H1 (cell line): ENCODE results near the gene SLC35B1. TPM values are rescaled to one million over a fixed set of nuclear protein-coding genes. Genes with fewer than 3 reads are reported as not detected.

ENCODE experiments used
- CTCF ChIA-PET: fragments of 300-600 bp; sonication (Branson Sonifier 250); formaldehyde crosslinking; loops from one replicate; lab custom pipeline; 2021; ENCODE audit not compliant: partially characterized antibody; lab: Charles Lee
- POLR2A ChIA-PET: fragments of 300-600 bp; sonication (Branson Sonifier 250); formaldehyde crosslinking; loops from one replicate; lab custom pipeline; 2021; ENCODE audit warnings: inconsistent platforms; ENCODE audit not compliant: partially characterized antibody; lab: Charles Lee
- DNase-seq, 2 experiments: peaks; one replicate each; pipeline versions ENCODE4 v3.0.0 to v3.0.0-alpha.2; 2010 to 2022; ENCODE audit warnings: low spot score in 2 of 2, low read depth in 1 of 2, mixed read lengths in 1 of 2
- FAIRE-seq: peaks from 2 replicates; lab custom pipeline; 2011; peaks lifted over from hg19 to GRCh38; lab: Jason Lieb, UNC
- H2AFZ ChIP-seq: 2 replicates; pipeline ENCODE4 v1.8.1; 2012; ENCODE audit warnings: low read length, inconsistent platforms
- H2AK5ac ChIP-seq: 2 replicates; pipeline ENCODE4 v1.6.1; 2013; ENCODE audit warnings: low read depth, low read length
- H2BK120ac ChIP-seq: replicated peaks from 2 replicates; pipeline ENCODE3; 2013; ENCODE audit warnings: low read depth, low read length, inconsistent platforms
- H2BK12ac ChIP-seq: 2 replicates; pipeline ENCODE4 v1.6.1; 2013; ENCODE audit warnings: low read depth, low read length
- H2BK15ac ChIP-seq: 2 replicates; pipeline ENCODE4 v1.6.1; 2013; ENCODE audit warnings: low read length
- H2BK20ac ChIP-seq: 2 replicates; pipeline ENCODE4 v1.6.1; 2013; ENCODE audit warnings: low read length
- H2BK5ac ChIP-seq: 2 replicates; pipeline ENCODE4 v1.6.1; 2013; ENCODE audit warnings: low read depth, low read length
- H3K14ac ChIP-seq: 2 replicates; pipeline ENCODE4 v1.6.1; 2013; ENCODE audit warnings: inconsistent platforms; ENCODE audit not compliant: insufficient read length
- H3K18ac ChIP-seq: 2 replicates; pipeline ENCODE4 v1.6.1; 2013; ENCODE audit warnings: low read length; ENCODE audit errors: extremely low read depth
- H3K23ac ChIP-seq: 2 replicates; pipeline ENCODE4 v1.6.1; 2013; ENCODE audit warnings: inconsistent platforms; ENCODE audit not compliant: insufficient read length
- H3K23me2 ChIP-seq: 2 replicates; pipeline ENCODE4 v1.6.1; 2013; ENCODE audit warnings: low read depth, low read length
- H3K27ac ChIP-seq: 2 replicates; pipeline ENCODE4 v1.6.1; 2011; ENCODE audit warnings: low read depth, low read length, inconsistent platforms
- H3K27me3 ChIP-seq, 4 experiments: replicated peaks in 1 of 4; 1 replicate in 1 of 4; 2 replicates in 3 of 4; pipeline versions ENCODE4 v1.6.1 to v1.8.1; 2011 to 2013; ENCODE audit warnings: low read length in 3 of 4, mild to moderate bottlenecking in 3 of 4, inconsistent platforms in 2 of 4, mixed read lengths in 2 of 4, moderate library complexity in 1 of 4; ENCODE audit not compliant: control insufficient read depth in 3 of 4, insufficient read depth in 3 of 4; ENCODE audit errors: extremely low read depth in 1 of 4
- H3K36me3 ChIP-seq, 4 experiments: 2 replicates each; pipeline versions ENCODE4 v1.6.1 to v1.8.1; 2011 to 2013; ENCODE audit warnings: mild to moderate bottlenecking in 4 of 4, low read length in 3 of 4, moderate library complexity in 2 of 4, control low read depth in 1 of 4, inconsistent platforms in 1 of 4; ENCODE audit not compliant: insufficient read depth in 4 of 4, control insufficient read depth in 2 of 4
- H3K4ac ChIP-seq: replicated peaks from 2 replicates; pipeline ENCODE3; 2013; ENCODE audit warnings: low read length, low read depth, mixed read lengths, inconsistent platforms; ENCODE audit not compliant: insufficient read length
- H3K4me1 ChIP-seq, 4 experiments: replicated peaks in 1 of 4; 1 replicate in 1 of 4; 2 replicates in 3 of 4; pipeline versions ENCODE4 v1.6.1 to v1.8.1; 2011 to 2013; ENCODE audit warnings: low read length in 3 of 4, inconsistent platforms in 2 of 4, mixed read lengths in 1 of 4; ENCODE audit not compliant: insufficient read depth in 4 of 4, control insufficient read depth in 3 of 4
- H3K4me2 ChIP-seq, 2 experiments: 2 replicates each; pipeline versions ENCODE4 v1.6.1 to v1.8.1; 2011 to 2013; ENCODE audit warnings: low read depth in 2 of 2, low read length in 2 of 2, control low read depth in 1 of 2, inconsistent platforms in 1 of 2, mild to moderate bottlenecking in 1 of 2; ENCODE audit not compliant: insufficient read depth in 1 of 2
- H3K4me3 ChIP-seq, 4 experiments: fragments of 200-600, 300-600 bp in 1 of 4; sonication (generic), shearing (Covaris generic), sonication (Bioruptor Twin) in 1 of 4; 2 replicates each; pipeline versions ENCODE4 v1.5.1 to v1.8.1; 2011 to 2016; ENCODE audit warnings: low read length in 4 of 4, low read depth in 3 of 4, control low read depth in 2 of 4, inconsistent platforms in 2 of 4, mild to moderate bottlenecking in 2 of 4, mixed read lengths in 1 of 4, moderate library complexity in 1 of 4; ENCODE audit not compliant: insufficient read depth in 2 of 4; ENCODE audit errors: extremely low read depth in 1 of 4
- H3K56ac ChIP-seq: replicated peaks from 2 replicates; pipeline ENCODE3; 2013; ENCODE audit warnings: low read depth, mild to moderate bottlenecking, mixed read lengths, low read length, inconsistent platforms; ENCODE audit not compliant: insufficient read length
- H3K79me1 ChIP-seq: 2 replicates; pipeline ENCODE4 v1.6.1; 2013; ENCODE audit warnings: low read depth, low read length, control low read depth
- H3K79me2 ChIP-seq, 2 experiments: 2 replicates each; pipeline versions ENCODE4 v1.6.1 to v1.8.1; 2012 to 2013; ENCODE audit warnings: low read length in 2 of 2, mild to moderate bottlenecking in 2 of 2, inconsistent platforms in 1 of 2; ENCODE audit not compliant: insufficient read depth in 2 of 2, control insufficient read depth in 1 of 2
- H3K9ac ChIP-seq, 4 experiments: replicated peaks in 1 of 4; 1 replicate in 1 of 4; 2 replicates in 3 of 4; pipeline versions ENCODE4 v1.6.1 to v1.8.1; 2011 to 2013; ENCODE audit warnings: low read depth in 3 of 4, low read length in 3 of 4, control low read depth in 2 of 4, mild to moderate bottlenecking in 2 of 4, moderate library complexity in 2 of 4, inconsistent platforms in 1 of 4; ENCODE audit errors: extremely low read depth in 1 of 4
- H3K9me3 ChIP-seq, 2 experiments: 2 replicates each; pipeline versions ENCODE4 v1.6.1 to v1.8.1; 2012 to 2013; ENCODE audit warnings: mild to moderate bottlenecking in 2 of 2, moderate library complexity in 2 of 2, control low read depth in 1 of 2, inconsistent platforms in 1 of 2, low read depth in 1 of 2, low read length in 1 of 2, mixed read lengths in 1 of 2; ENCODE audit not compliant: insufficient read depth in 2 of 2
- H4K20me1 ChIP-seq, 2 experiments: replicated peaks in 1 of 2; 2 replicates each; pipeline versions ENCODE3 to v1.8.1; 2011 to 2013; ENCODE audit warnings: inconsistent platforms in 2 of 2, low read length in 2 of 2, mild to moderate bottlenecking in 1 of 2; ENCODE audit not compliant: insufficient read depth in 2 of 2, control insufficient read depth in 1 of 2
- H4K5ac ChIP-seq: 2 replicates; pipeline ENCODE4 v1.6.1; 2013; ENCODE audit warnings: low read length, low read depth, mixed read lengths, inconsistent platforms; ENCODE audit not compliant: insufficient read length
- H4K8ac ChIP-seq: 2 replicates; pipeline ENCODE4 v1.8.0; 2013; ENCODE audit warnings: mild to moderate bottlenecking, moderate library complexity, low read length, inconsistent platforms; ENCODE audit not compliant: insufficient read depth; ENCODE audit errors: extremely low read depth
- H4K91ac ChIP-seq: replicated peaks from 2 replicates; pipeline ENCODE3; 2013; ENCODE audit warnings: low read length, mixed read lengths, inconsistent platforms; ENCODE audit not compliant: insufficient read length
- BRCA1 ChIP-seq: IDR thresholded peaks from 2 replicates; pipeline ENCODE4 v1.6.1; 2012; ENCODE audit warnings: low read depth, low read length, improper control_type of control experiment
- PHF8 ChIP-seq: fragments of 200-600 bp; sonication (generic); conservative IDR thresholded peaks from 2 replicates; pipeline ENCODE4 v1.7.1; 2012; ENCODE audit warnings: low read depth, mild to moderate bottlenecking, inconsistent platforms, low read length, moderate library complexity
- WGBS, 2 experiments: shearing (Covaris generic) in 1 of 2; methylation state at CpG; one replicate each; pipeline versions ENCODE4 v1.1.6 to v1.1.7; 2013 to 2015; ENCODE audit warnings: low lambda C conversion rate in 2 of 2, mixed read lengths in 2 of 2, inconsistent platforms in 1 of 2, low coverage in 1 of 2, missing lambda C conversion rate in 1 of 2; ENCODE audit not compliant: insufficient replicate concordance in 2 of 2, insufficient coverage in 1 of 2, insufficient read length in 1 of 2; ENCODE audit errors: extremely low coverage in 1 of 2, missing lambda C conversion rate in 1 of 2; 5-methylcytosine and 5-hydroxymethylcytosine counted together
- polyA plus RNA-seq, 7 experiments: library from polyadenylated mRNA; depleted of rRNA in 3 of 7; stranded (reverse) in 5 of 7; unstranded in 2 of 7; fragments of >200 nt in 5 of 7; fragments of 200-250 nt in 2 of 7; gene quantifications; 1 replicate in 5 of 7; 2 replicates in 1 of 7; 4 replicates in 1 of 7; pipeline versions ENCODE4 v1.2.1 to v1.2.3, GENCODE V29; 2011 to 2013; ENCODE audit warnings: missing spikeins in 2 of 7, mixed read lengths in 2 of 7
- total RNA-seq: library from RNA; stranded (reverse); fragmentation: NEBNext Ultra II Directional; extraction: Animal tissue kit (Norgen Biotek cat#: 25700); gene quantifications from 2 replicates; pipeline ENCODE4 v1.2.1, GENCODE V29; 2021

The SLC35B1 gene
- total and polyA plus RNA-seq, 2 of the 8 experiments (the other 6 are each of a cell fraction or from before 2014, with no cell fraction given): 56.5 to 87.7 TPM

- Histone ChIP-seq H3K56ac (no peak overlapping the region), H3K79me1 (no peaks in the 10 kb centered on the region), H3K9ac (peak overlapping the region in 1 of 4 experiments; percentile 21; a peak in 1 of 7 replicates), H4K5ac (no peak overlapping the region), H3K4me3 (no peak overlapping the region), H3K14ac (no peak overlapping the region), H2BK15ac (no peak overlapping the region), H3K4ac (no peak overlapping the region), H3K27me3 (no peaks in the 10 kb centered on the region; a peak in 2 of 7 replicates), H2BK5ac (no peak overlapping the region), H2BK120ac (no peak overlapping the region), H2BK20ac (0 out of 2 replicates have a peak overlapping the region, but pooled peaks have one; percentile 18), H3K23ac (no peak overlapping the region), H3K4me2 (no peak overlapping the region), H3K27ac (no peak overlapping the region), H4K20me1 (no peaks in the 10 kb centered on the region), H3K4me1 (peaks cover 0 to 2% (median 0%) of the 10 kb centered on the region in 4 experiments; a peak in 2 of 7 replicates), H2AK5ac (no peak overlapping the region), H3K36me3 (no peaks in the 10 kb centered on the region), H4K8ac (no peak overlapping the region), H3K18ac (no peak overlapping the region), H2BK12ac (no peak overlapping the region; the same call in 1 of the 2 replicates), H2AFZ (peak overlapping the region; percentile 95), H3K23me2 (no peaks in the 10 kb centered on the region), H4K91ac (no peak overlapping the region), H3K79me2 (no peaks in the 10 kb centered on the region), H3K9me3 (no peaks in the 10 kb centered on the region)
- DNase-seq (no peak), FAIRE-seq (no peak)
- CTCF ChIA-PET: interaction anchor here (0.9 to 19.2 kb wide), 12 partner anchors 15 to 309 kb away, joined by 3 to 228 read pairs (median 4); partner anchors contain the start of genes NXPH3 and SLC35B1
- POLR2A ChIA-PET: interaction anchor here (0.7 to 1.2 kb wide), 2 partner anchors 13 to 161 kb away, joined by 3 read pairs; no protein-coding TSS in a partner anchor
- 79% methylated on average over 4 of the region's 4 CpGs; no CpG with 5 or more reads in 1 of the 2 experiments for WGBS, 2 experiments
- TF ChIP-seq PHF8 (no peak), BRCA1 (no peak)
These were observed 18.9 kb downstream of the SLC35B1 start for GRCh38 chr17:49688848-49689247.
